ENCODE measurements around the gene DUOXA1.
A peak's percentile ranks its signal among the peaks of the same experiment; 100 is the strongest.
"Not testable (repeated sequence)": the region's sequence is repeated elsewhere in the genome, so short reads cannot be mapped to it uniquely, and the experiment has no call there.

The DUOXA1 gene

GRCh38 chr15:45150481-45150880 is 20.8 kb upstream of the DUOXA1 start:
- peak; percentile 7 for DNase-seq

GRCh38 chr15:45149060-45149459 is 19.4 kb upstream of the DUOXA1 start:
- no peak for DNase-seq

GRCh38 chr15:45148076-45149059 is 18.7 kb upstream of the DUOXA1 start:
- DNase-seq: no peak

- no peak for DNase-seq
Measured at GRCh38 chr15:45147606-45148005, 17.9 kb upstream of the DUOXA1 start.

- no peak for DNase-seq
Measured at GRCh38 chr15:45146405-45146804, 16.7 kb upstream of the DUOXA1 start.

GRCh38 chr15:45144775-45145174 is 15.1 kb upstream of the DUOXA1 start:
- no peak for DNase-seq

GRCh38 chr15:45143946-45144345 is 14.3 kb upstream of the DUOXA1 start:
- no peak for DNase-seq

GRCh38 chr15:45143056-45143455 is 13.4 kb upstream of the DUOXA1 start:
- DNase-seq: no peak

- no peak for DNase-seq
Measured at GRCh38 chr15:45141386-45141785, 11.7 kb upstream of the DUOXA1 start.

- DNase-seq: no peak
Measured at GRCh38 chr15:45140557-45141250, 11.0 kb upstream of the DUOXA1 start.

GRCh38 chr15:45139770-45140169 is 10.1 kb upstream of the DUOXA1 start:
- DNase-seq: no peak

GRCh38 chr15:45138814-45139765 is 9.4 kb upstream of the DUOXA1 start:
- no peak for DNase-seq

- no peak for DNase-seq
Measured at GRCh38 chr15:45137703-45138102, 8.0 kb upstream of the DUOXA1 start.

GRCh38 chr15:45136378-45136764 is 6.7 kb upstream of the DUOXA1 start:
- no peak for DNase-seq

- DNase-seq: not testable (repeated sequence)
Measured at GRCh38 chr15:45135705-45136377, 6.2 kb upstream of the DUOXA1 start.

GRCh38 chr15:45134682-45135604 is 5.3 kb upstream of the DUOXA1 start:
- DNase-seq: no peak

GRCh38 chr15:45134046-45134445 is 4.4 kb upstream of the DUOXA1 start:
- no peak for DNase-seq

GRCh38 chr15:45133561-45133920 is 3.9 kb upstream of the DUOXA1 start:
- DNase-seq: no peak

- DNase-seq: no peak
Measured at GRCh38 chr15:45132844-45133560, 3.3 kb upstream of the DUOXA1 start.

GRCh38 chr15:45131510-45131909 is 1.8 kb upstream of the DUOXA1 start:
- DNase-seq: no peak
